GM18511 (cell line): ENCODE results near the gene WARS2.
A peak's percentile ranks its signal among the peaks of the same experiment; 100 is the strongest.

ENCODE experiments used
- ATAC-seq: cut with Tn5 transposase; IDR thresholded peaks from one replicate; pipeline ENCODE4 v1.9.1; 2021; ENCODE audit warnings: mild to moderate bottlenecking, moderate library complexity; ENCODE audit not compliant: unreplicated experiment

WARS2 gene

GRCh38 chr1:119038363-119038762, 102.1 kb downstream of the WARS2 start:
- ATAC-seq, result no peak

- no peak for ATAC-seq
These were observed 106.1 kb downstream of the WARS2 start for GRCh38 chr1:119034359-119034758.

GRCh38 chr1:119032986-119033385, 107.5 kb downstream of the WARS2 start:
- no peak for ATAC-seq

- no peak for ATAC-seq
These were observed 112.7 kb downstream of the WARS2 start for GRCh38 chr1:119027759-119028158.

- ATAC-seq, result no peak
These were observed 113.5 kb downstream of the WARS2 start for GRCh38 chr1:119026956-119027355.

GRCh38 chr1:119015547-119015946, 124.9 kb downstream of the WARS2 start:
- ATAC-seq, result no peak

GRCh38 chr1:119012383-119012782, 128.1 kb downstream of the WARS2 start:
- no peak for ATAC-seq

- no peak for ATAC-seq
These were observed 128.7 kb downstream of the WARS2 start for GRCh38 chr1:119011706-119012105.

- ATAC-seq, result no peak
These were observed 129.3 kb downstream of the WARS2 start for GRCh38 chr1:119011116-119011515.

- ATAC-seq, result no peak
These were observed 130.3 kb downstream of the WARS2 start for GRCh38 chr1:119010201-119010600.

- ATAC-seq, result no peak
These were observed 131.2 kb downstream of the WARS2 start for GRCh38 chr1:119009312-119009655.

- peak; percentile 80 for ATAC-seq
These were observed 131.8 kb downstream of the WARS2 start for GRCh38 chr1:119008483-119009311.

GRCh38 chr1:119007670-119008482, 132.6 kb downstream of the WARS2 start:
- peak; percentile 44 for ATAC-seq

GRCh38 chr1:119007339-119007669, 133.1 kb downstream of the WARS2 start:
- ATAC-seq, result no peak

GRCh38 chr1:119006406-119007279, 133.8 kb downstream of the WARS2 start:
- no peak for ATAC-seq

GRCh38 chr1:119005724-119006405, 134.6 kb downstream of the WARS2 start:
- no peak for ATAC-seq

- ATAC-seq, result no peak
These were observed 135.7 kb downstream of the WARS2 start for GRCh38 chr1:119004781-119005180.

GRCh38 chr1:119004129-119004527, 136.3 kb downstream of the WARS2 start:
- no peak for ATAC-seq

GRCh38 chr1:119003413-119004128, 136.9 kb downstream of the WARS2 start:
- no peak for ATAC-seq

- ATAC-seq, result no peak
These were observed 138.3 kb downstream of the WARS2 start for GRCh38 chr1:119002028-119002686.
